ENCODE results near the gene CCDC116.
"Not testable (repeated sequence)": the region's sequence is repeated elsewhere in the genome, so short reads cannot be mapped to it uniquely, and the experiment has no call there.

Gene CCDC116

DNA sequence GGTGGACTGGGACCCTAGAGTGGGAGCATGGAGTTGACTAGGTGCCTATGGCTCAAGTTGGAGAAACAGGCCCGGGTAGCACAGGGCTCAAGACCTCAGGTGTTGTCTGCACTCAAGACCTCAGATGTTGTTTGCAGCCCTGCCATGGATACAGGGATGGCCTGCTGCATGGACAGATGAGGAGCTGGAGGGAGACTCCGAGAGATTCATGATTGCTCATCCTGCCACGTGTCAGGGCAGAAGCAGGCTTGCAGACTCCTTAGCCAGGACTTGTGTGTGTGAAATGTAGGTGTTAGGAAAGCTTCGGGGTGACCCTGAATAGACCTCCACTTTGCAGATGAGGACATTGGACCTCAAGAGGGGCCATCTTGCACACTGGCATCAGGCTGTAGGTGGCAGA, 921 bp downstream of the CCDC116 start:
- POLR2A ChIA-PET, result interaction anchor here (1.8 kb wide), 1 partner anchor 9 kb away, joined by 7 read pairs; the partner anchor contains the start of gene SDF2L1
- CTCF ChIA-PET, result interaction anchor here (1.2 kb wide), 1 partner anchor 9 kb away, joined by 6 read pairs; no protein-coding TSS in a partner anchor
- TF ChIP-seq PKNOX1 (IDR thresholded peaks at IDR 0.05) (no peak), SUZ12 (IDR thresholded peaks at IDR 0.05) (no peak), FOXM1 (IDR thresholded peaks at IDR 0.05; ENCODE audit: borderline replicate concordance) (no peak), HDGF (IDR thresholded peaks at IDR 0.05; ENCODE audit: borderline replicate concordance) (no peak), L3MBTL2 (conservative IDR thresholded peaks at IDR 0.05) (no peak), NFRKB (IDR thresholded peaks at IDR 0.05) (no peak), FOXA1 (IDR thresholded peaks at IDR 0.05) (no peak), FOXK2 (IDR thresholded peaks at IDR 0.05) (no peak), ARNT (IDR thresholded peaks at IDR 0.05) (no peak), BHLHE40 (IDR thresholded peaks at IDR 0.05; ENCODE audit: borderline replicate concordance) (no peak), LEF1 (IDR thresholded peaks at IDR 0.05; ENCODE audit: borderline replicate concordance) (no peak), SP1 (IDR thresholded peaks at IDR 0.05) (no peak), TARDBP (IDR thresholded peaks at IDR 0.05) (no peak), CTBP1 (IDR thresholded peaks at IDR 0.05; ENCODE audit: borderline replicate concordance) (no peak), ELF4 (IDR thresholded peaks at IDR 0.05) (no peak), ZNF384 (IDR thresholded peaks at IDR 0.05) (no peak)
- DNase-seq (ENCODE audit: extremely low spot score), result no peak

GRCh38 chr22:21634081-21634480, 1.5 kb downstream of the CCDC116 start:
- ChIA-PET CTCF (interaction anchor here (0.7 to 1.2 kb wide), 2 partner anchors 9 to 186 kb away, joined by 3 to 6 read pairs; no protein-coding TSS in a partner anchor), POLR2A (interaction anchor here (1.8 kb wide), 1 partner anchor 8 kb away, joined by 7 read pairs; the partner anchor contains the start of gene SDF2L1)
- TF ChIP-seq L3MBTL2 (conservative IDR thresholded peaks at IDR 0.05) (no peak), ZNF384 (IDR thresholded peaks at IDR 0.05) (no peak), FOXM1 (IDR thresholded peaks at IDR 0.05; ENCODE audit: borderline replicate concordance) (no peak), ELF4 (IDR thresholded peaks at IDR 0.05) (no peak), BHLHE40 (IDR thresholded peaks at IDR 0.05; ENCODE audit: borderline replicate concordance) (no peak), FOXK2 (IDR thresholded peaks at IDR 0.05) (no peak), TARDBP (IDR thresholded peaks at IDR 0.05) (no peak), NFRKB (IDR thresholded peaks at IDR 0.05) (no peak), ARNT (IDR thresholded peaks at IDR 0.05) (no peak), CTBP1 (IDR thresholded peaks at IDR 0.05; ENCODE audit: borderline replicate concordance) (no peak), PKNOX1 (IDR thresholded peaks at IDR 0.05) (no peak), SUZ12 (IDR thresholded peaks at IDR 0.05) (no peak), LEF1 (IDR thresholded peaks at IDR 0.05; ENCODE audit: borderline replicate concordance) (no peak), FOXA1 (IDR thresholded peaks at IDR 0.05) (no peak), HDGF (IDR thresholded peaks at IDR 0.05; ENCODE audit: borderline replicate concordance) (no peak), SP1 (IDR thresholded peaks at IDR 0.05) (no peak)
- DNase-seq (ENCODE audit: extremely low spot score), result no peak

- DNase-seq (ENCODE audit: extremely low spot score), result no peak
- POLR2A ChIA-PET, result interaction anchor here (1.8 kb wide), 1 partner anchor 8 kb away, joined by 7 read pairs; the partner anchor contains the start of gene SDF2L1
- TF ChIP-seq SP1 (IDR thresholded peaks at IDR 0.05) (no peak), ZNF384 (IDR thresholded peaks at IDR 0.05) (no peak), BHLHE40 (IDR thresholded peaks at IDR 0.05; ENCODE audit: borderline replicate concordance) (no peak)
- CTCF ChIA-PET, result no interaction called here
Measured at GRCh38 chr22:21634844-21635243, 2.3 kb downstream of the CCDC116 start.

DNA sequence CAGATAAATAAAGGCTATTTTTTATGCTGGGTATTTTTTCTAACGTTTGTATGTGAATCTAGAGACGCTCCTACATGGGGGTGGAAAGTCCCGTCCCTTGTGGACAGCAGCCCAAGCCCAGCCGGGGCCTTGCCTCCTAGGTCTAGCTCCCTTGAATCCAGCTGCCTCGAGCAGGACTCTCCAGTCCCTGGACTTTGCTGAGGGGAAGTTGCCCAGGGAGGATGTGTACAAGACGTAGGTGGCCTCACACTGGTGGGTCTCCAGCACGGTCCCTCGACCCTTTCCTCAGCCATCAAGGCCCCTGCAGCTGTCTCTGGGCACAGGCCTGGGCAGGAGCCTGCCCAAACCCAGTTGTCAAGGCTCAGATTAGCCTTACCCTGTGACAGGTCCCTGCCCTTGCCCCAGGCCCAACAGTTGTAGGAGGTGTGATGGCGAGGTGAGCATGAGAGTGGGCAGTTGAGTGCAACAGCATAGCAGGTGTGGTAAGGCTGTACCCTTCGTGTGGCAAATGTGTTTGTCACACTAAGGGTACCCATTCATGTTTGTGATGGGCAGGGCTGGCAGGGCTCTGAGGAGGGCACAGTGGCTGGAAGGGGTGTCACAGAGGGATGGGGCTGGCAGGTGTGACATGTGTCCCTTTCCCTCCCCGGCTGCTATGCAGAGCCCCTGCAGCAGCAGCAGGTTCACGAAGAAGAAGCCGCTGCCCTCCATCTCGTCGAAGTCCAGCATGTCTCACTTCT, 3.4 kb downstream of the CCDC116 start:
- no peak for DNase-seq (ENCODE audit: extremely low spot score)
- POLR2A ChIA-PET, result no interaction called here
- CTCF ChIA-PET, result interaction anchor here (1.3 kb wide), 1 partner anchor 11 kb away, joined by 3 read pairs; no protein-coding TSS in a partner anchor
- TF ChIP-seq TARDBP (IDR thresholded peaks at IDR 0.05), result no peak
- no peak for TF ChIP-seq ARNT (IDR thresholded peaks at IDR 0.05)

DNA sequence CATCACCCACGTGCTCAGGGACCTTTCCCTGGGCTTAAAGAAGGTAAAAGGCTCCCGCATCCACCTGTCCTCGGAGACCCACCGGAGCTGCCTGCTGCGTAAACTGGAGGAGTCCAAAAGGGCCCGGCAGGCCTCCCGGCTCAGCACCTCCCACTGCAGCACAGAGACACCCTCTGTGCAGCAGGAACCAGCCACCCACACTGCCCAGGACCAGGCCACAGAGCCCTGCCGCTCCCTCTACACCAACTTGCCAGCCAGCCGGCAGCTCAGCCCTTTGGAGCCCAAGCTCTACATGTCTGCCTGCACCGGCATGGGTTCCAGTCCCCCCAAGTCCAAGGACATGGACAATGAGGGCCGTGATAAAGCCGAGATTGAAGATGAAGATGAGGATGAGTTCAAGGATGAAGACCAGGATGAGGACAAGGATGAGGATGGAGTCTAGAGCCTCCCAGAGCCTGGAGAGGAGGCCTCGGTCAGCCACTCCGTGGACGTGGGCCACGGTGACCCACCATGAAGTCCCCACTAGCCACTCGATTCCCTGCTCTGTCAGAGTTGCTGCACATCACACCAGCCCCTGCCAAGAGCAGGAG, 4.2 kb downstream of the CCDC116 start:
- POLR2A ChIA-PET, result no interaction called here
- no peak for DNase-seq (ENCODE audit: extremely low spot score)
- CTCF ChIA-PET, result interaction anchor here (1.1 to 1.3 kb wide), 2 partner anchors 8 to 10 kb away, joined by 3 to 4 read pairs; no protein-coding TSS in a partner anchor
- no peak for TF ChIP-seq FOXK2 (IDR thresholded peaks at IDR 0.05)

DNA sequence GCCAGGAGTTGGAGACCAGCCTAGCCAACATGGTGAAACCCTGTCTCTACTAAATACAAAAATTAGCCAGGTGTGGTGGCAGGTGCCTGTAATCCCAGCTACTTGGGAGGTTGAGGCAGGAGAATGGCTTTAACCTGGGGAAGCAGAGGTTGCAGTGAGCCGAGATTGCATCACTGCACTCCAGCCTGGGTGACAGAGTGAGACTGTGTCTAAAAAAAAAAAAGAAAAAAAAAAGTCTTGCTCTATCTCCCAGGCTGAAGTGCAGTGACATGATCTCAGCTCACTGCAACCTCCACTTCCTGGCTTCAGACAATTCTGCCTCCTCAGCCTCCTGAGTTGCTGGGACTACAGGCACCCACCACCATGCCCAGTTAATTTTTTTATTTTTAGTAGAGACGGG, 4.9 kb downstream of the CCDC116 start:
- ChIA-PET CTCF (interaction anchor here (1.1 to 1.3 kb wide), 2 partner anchors 8 to 9 kb away, joined by 3 to 4 read pairs; no protein-coding TSS in a partner anchor), POLR2A (interaction anchor here (1.3 kb wide), 1 partner anchor 9 kb away, joined by 5 read pairs; no protein-coding TSS in a partner anchor)
- DNase-seq (ENCODE audit: extremely low spot score), result not testable (repeated sequence)

DNA sequence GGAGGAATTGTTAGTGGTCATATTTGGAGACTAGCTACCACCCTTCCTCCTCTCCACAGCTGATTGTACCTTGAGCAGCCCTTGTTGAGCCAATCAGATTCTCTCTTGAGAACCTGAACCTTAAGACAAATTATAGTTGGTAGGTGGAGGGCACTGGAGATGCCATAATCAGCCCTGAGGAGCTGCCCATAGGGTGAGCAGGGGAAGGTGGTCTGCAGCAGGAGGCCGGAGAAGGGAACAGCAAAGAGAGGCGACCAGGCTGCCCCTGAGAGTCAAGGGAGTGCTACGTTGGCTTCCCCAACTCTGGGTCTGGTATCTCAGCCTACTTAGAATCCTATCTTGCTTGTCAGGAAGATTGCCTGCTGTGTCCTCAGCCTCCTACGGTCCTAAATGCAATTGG, 6.8 kb downstream of the CCDC116 start:
- POLR2A ChIA-PET, result no interaction called here
- CTCF ChIA-PET, result interaction anchor here (0.6 to 1.3 kb wide), 2 partner anchors 10 kb away, joined by 7 to 8 read pairs; partner anchors contain the start of gene YDJC
- TF ChIP-seq L3MBTL2 (conservative IDR thresholded peaks at IDR 0.05), result no peak
- TF ChIP-seq SUZ12 (IDR thresholded peaks at IDR 0.05), result no peak
- no peak for TF ChIP-seq PKNOX1 (IDR thresholded peaks at IDR 0.05)
- TF ChIP-seq ARNT (IDR thresholded peaks at IDR 0.05), result no peak
- TF ChIP-seq BHLHE40 (IDR thresholded peaks at IDR 0.05; ENCODE audit: borderline replicate concordance), result no peak
- no peak for TF ChIP-seq NFRKB (IDR thresholded peaks at IDR 0.05)
- TF ChIP-seq HDGF (IDR thresholded peaks at IDR 0.05; ENCODE audit: borderline replicate concordance), result no peak
- no peak for TF ChIP-seq FOXK2 (IDR thresholded peaks at IDR 0.05)
- no peak for TF ChIP-seq LEF1 (IDR thresholded peaks at IDR 0.05; ENCODE audit: borderline replicate concordance)
- no peak for TF ChIP-seq SP1 (IDR thresholded peaks at IDR 0.05)
- no peak for TF ChIP-seq ZNF384 (IDR thresholded peaks at IDR 0.05)
- TF ChIP-seq CTBP1 (IDR thresholded peaks at IDR 0.05; ENCODE audit: borderline replicate concordance), result no peak
- DNase-seq (ENCODE audit: extremely low spot score), result no peak
